ENCODE results near the gene SAMHD1.
"Not testable (repeated sequence)": the region's sequence is repeated elsewhere in the genome, so short reads cannot be mapped to it uniquely, and the experiment has no call there.

SAMHD1 gene

DNA sequence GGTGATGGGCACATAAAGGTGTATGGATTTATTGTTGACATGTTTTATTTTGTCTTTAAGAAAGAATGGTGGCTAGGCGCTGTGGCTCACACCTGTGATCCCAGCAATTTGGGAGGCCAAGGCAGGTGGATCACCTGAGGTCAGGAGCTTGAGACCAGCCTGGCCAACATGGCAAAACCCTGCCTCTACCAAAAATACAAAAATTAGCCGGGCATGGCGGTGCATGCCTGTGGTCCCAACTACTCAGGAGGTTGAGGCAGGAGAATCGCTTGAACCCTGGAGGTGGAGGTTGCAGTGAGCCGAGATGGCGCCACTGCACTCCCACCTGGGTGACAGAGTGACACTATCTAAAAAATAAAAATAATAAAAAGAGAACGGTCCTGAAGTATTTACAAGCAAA lies 45.4 kb downstream of the SAMHD1 start:
- not testable (repeated sequence) for DNase-seq

DNA sequence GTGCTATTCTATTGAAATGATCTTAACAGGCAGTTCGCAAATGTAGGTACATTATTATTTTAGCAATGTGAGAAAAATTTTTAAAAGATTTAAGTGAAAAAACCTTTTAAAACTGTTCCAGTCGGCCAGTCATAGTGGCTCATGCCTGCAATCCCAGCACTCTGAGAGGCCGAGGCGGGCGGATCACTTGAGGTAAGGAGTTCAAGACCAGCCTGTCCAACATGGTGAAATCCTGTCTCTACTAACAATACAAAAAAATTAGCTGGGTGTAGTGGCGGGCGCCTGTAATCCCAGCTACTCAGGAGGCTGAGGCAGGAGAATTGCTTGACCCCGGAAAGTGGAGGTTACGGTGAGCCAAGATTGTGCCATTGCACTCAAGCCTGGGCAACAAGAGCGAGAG lies 45.9 kb downstream of the SAMHD1 start:
- not testable (repeated sequence) for DNase-seq

DNA sequence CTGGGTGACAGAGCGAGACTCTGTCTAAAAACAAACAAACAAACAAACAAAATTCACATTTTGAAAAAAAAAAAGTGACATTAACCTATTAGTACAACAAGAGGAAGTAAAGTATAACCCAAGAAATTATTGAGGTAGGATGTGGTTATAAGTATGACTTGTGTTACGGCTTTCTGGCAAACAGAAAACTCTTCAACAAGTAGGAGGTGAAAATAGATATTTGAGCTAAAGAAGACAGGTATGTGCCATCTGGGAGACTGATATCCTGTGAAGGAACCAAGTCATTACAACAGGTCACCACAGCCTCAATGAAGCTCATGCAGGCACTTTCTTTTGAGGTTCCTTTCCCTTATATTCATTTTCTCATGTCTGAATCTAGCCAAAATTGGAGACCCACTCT lies 46.8 kb downstream of the SAMHD1 start:
- DNase-seq: no peak

DNA sequence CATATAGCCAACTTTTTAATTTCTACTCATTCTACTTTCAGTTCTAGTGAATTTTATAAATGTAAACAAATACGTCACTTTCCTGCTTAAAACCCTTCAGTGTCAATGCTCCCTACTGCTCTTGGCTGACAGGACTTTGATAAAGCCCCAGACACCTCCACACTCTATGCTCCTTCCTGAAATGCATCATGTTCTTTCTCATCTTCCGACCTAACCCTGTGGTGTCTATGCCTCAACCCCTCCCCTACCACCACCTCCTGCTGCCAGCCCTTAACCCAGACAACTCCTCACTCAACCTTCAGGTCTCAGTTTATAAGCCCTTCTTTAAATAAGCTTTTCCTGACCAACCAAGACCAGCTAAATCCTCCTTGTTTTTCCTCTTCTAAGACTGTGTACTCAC lies 56.5 kb downstream of the SAMHD1 start:
- DNase-seq: no peak

DNA sequence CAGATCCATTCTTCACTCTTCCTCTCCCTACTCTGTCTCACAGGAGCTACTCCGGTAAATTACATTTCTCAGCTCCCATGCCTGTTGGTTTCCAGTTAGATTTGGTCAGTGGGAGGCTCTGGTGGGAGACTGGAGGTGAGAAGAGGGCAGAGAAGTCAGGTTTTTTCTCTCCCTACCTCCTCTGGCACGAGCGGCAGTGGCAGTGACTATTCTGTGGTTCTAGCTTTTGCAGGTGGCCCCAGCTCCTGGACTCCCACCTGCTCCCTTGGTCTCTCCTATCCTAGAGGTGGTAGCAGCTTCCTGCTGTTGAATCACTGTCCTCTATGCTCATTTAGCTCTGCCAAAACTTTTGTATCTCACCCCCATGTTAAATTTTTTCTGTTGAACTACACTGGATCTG lies 57.7 kb downstream of the SAMHD1 start:
- DNase-seq: no peak

DNA sequence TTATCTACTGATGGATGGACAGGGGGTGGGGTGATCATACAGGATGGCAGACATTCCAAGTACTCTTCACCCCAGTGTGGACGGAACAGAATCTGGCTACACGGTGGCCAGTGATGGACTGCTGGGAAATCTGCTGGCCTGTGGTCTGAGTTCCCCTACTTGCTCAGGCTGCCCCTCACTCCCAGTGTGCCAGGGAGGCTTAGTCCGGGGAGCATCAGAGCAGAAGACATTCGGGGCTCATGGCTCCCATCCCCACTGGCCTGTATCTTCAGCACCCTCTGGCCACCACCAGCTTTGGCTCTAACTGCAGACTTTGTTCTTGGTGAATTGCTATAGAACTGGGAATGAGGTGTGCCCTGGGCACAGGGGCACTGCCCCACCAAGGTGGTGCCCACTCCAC lies 60.3 kb downstream of the SAMHD1 start:
- no peak for DNase-seq

DNA sequence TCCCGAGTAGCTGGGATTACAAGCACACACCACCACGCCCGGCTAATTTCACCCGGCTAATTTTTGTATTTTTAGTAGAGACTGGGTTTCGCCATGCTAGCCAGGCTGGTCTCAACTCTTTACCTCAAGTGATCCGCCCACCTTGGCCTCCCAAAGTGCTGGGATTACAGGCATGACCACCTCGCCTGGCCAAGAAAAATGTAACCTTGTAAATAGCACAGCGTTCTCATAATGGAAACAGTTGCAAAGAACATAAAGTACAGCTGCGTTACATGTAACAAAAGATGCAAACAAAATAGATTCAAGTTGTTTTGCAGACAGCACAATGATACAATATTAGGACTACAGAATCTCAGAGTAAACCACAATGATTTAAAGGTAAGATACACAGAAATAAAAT lies 60.9 kb downstream of the SAMHD1 start:
- no peak for DNase-seq

DNA sequence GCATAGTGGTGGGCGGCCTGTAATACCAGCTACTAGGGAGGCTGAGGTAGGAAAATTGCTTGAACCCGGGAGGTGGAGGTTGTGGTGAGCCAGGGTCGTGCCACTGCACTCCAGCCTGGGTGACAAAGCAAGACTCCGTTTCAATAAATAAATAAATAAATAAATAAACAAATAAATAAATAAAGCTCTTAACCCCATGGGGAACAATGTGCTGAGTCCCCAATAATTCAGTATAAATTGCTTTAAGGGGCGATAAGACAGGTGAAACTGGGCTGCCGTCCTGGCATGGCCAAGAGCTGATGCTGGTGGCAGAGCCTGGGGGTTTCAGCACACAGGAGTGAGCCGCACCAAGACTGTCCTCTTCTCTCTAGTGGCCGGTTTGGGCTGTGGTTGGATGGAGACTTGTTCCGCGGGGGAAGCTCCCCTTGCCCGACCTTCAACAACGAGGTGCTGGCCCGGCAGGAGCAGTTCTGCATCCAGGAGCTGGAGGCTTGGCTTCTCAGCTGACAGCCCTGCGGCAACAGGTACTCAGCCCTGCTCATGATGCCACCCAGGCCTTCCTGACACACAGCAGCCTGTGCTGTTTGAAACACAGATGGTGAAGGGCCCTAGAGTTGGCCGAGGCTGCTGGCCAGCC lies 62.5 kb downstream of the SAMHD1 start:
- DNase-seq: no peak

DNA sequence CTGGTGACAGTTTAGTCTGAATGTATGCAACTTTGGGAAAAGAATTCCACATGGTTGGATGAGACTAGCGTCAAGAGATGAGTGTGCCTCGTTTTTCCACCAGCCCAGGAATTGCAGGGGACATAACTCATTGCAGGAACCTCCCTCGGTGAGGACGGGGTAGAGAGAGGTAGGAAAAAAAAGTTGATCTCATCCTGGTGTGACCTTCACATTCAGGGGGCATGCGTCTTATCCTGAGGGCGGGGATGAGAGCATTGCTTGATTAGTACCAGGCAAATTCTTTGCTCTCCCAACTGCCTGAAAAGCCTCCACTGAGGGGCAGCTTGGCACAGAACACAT lies 63.8 kb downstream of the SAMHD1 start:
- DNase-seq: no peak

DNA sequence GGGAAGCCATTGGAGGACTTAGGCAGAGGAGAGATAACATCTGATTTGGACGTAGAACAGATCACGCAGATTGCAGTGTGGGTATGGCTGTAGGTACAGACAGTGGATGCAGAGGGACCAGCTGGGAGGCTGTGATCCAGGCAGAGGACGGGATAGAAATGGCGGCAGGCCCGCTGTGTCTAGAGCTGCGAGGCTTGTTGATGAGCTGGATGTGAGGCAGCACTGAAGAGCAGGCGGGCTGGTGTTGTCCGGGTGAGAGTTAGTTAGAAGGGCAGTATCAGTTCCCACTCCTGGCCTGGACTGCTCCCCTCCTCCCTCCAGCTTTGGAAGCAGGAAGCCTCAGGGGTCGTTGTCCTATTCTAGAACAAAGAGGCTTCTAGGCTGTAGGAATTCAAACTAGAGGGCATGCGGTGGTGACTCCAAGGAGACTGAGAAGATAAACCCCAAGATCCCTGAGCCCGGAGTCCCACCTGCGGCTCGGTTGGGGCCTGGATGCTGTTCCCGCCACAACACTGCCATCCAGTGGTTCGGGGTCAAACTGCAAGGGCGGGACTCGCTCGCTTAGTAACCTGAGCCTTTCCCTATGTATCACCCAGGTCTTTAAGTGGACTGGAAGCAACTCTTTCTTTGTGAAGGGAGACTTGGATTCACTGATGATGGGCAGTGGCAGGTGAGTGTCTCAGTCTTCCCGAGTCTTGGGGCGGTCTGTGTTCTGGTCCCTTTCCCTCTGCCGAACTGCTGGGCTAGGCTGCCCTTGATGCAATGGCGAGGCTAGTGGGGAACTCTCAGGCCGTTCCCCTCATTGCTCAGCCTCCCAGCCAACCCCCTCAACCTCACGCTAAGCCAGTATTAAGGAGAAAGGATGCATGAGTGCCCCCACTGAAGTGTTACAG lies 64.4 kb downstream of the SAMHD1 start:
- peak; percentile 96 for DNase-seq

DNA sequence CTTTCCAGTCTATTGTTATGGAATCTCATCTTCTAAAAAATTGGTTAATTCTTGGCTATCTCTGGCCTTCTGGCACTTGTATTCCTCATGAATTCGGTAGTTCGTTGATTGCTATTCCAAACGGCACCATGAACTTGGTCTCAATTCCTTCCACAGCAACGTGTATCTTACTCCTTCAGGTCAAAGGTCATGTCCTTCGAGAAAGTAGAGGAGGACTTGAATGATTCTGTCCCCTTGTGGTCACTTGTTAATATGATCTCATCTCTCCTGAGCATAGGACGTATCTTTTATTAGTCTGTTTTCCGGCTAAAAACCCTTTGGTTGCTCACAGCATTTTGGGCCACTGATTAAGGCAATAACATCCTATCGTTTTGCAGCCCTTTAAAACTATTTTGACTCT lies 66.2 kb downstream of the SAMHD1 start:
- no peak for DNase-seq

DNA sequence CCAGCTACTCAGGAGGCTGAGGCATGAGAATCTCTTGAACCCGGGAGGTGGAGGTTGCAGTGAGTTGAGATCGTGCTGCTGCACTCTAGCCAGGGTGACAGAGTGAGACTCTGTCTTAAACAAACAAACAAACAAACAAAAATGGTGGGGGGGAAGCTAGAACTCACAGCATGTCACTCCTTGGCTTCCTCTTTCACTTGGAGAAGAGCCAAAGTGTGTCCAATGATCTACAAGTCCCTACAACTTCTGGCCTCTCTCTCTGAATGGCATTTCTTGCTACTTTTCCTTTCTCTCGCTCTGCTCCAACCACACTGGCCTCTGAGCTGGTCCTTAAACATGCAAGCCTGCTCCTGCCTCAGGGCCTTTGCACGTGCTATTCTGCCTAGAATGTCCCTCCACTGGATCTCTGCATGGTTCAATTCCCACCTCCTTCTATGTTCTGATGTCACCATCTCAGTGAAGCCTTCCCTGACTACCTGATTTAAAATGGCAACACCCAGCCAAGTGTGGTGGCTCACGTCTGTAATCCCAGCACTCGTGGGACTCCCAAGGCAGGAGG lies 67.5 kb downstream of the SAMHD1 start:
- no peak for DNase-seq

DNA sequence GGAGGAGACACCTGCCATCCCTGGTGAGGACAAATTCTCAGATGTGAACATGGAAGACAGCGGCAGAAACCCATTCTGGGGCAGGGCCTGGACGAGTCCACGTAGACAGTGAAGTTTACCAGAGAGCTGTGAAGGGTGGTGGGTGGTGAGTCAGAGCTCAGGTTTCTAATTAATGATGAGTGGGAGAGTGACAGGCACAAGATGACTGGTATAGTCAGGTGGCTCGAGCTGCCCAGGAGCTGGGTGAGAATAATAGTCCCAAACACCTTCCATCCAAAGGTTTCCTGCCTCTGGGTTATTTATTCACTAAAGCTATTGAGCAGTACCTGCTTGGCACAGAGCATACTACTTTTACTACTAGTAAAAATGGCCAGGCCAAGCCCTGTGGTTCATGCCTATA lies 69.6 kb downstream of the SAMHD1 start:
- DNase-seq: no peak

DNA sequence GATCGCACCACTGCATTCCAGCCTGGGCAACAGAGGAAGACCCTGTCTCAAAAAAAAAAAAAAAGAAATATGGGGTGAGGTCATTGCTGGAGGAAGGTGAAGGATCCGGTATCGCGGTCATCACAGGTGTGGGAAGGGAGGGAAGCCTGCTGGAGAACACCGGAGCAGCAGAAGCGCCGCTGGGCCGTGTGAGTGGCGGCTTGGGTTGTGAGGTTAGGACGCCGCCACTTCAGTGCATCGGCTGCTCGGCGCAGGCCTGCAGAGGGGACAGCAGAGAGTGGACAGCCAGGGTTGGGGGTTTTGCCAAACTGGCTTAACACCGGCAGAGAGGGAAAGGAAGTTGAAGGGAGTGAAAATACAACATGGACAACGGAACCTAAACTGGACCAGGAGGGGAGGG lies 70.2 kb downstream of the SAMHD1 start:
- DNase-seq: no peak

DNA sequence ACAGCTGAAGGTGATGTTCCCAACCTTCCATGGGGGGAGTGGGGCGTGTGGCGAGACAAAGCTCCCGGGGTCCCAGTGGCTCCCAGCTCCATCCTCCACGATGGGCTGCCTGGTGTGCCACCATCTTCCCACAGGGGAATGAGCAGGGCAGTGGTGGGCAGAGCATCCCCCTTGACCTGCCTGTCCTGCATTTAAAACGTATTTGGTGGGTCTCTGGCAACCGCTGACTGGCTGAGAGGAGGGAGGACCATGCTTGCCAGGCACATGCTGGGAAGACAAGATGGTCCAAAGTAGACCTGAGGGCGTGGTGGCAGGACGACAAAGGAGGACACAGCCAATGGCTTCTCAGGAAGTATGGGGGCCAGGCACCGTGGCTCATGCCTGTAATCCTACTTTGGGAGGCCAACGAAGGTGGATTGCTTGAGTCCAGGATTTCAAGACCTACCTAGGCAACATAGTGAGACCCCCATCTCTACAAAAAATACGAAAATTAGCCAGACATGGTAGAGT lies 70.7 kb downstream of the SAMHD1 start:
- DNase-seq: no peak

DNA sequence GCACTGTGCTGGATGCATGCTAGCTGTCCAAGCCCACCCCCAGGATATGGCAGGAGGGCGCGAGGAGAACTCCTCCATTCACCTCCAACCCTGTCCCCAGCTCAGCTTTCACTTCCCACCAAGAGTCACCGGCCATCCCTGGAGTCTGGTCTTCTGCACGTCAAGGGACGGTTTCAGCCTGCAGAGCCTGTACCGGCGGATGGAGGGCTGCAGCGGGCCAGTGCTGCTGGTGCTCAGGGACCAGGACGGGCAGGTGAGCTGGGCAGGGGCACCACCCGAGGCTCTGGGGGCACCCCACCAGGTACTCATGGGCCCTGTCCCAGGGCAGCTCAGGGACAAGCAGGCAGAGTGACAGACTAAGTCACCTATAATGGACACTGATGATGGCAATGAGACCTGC lies 72.6 kb downstream of the SAMHD1 start:
- DNase-seq: no peak

DNA sequence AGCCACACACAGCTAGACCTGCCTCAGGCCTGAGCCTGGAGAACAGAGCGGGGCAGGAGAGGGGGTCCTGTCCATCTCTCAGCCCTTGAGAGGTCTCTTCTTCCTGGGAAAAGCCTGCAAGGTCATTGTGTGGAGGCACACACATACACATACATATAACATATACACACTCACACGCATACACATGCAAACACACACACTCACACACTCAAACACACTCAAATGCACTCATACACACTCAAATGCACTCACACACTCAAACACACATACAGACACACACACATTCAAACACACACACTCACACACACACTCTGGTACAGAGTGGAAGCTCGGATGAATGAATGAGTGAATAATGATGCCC lies 75.1 kb downstream of the SAMHD1 start:
- no peak for DNase-seq

DNA sequence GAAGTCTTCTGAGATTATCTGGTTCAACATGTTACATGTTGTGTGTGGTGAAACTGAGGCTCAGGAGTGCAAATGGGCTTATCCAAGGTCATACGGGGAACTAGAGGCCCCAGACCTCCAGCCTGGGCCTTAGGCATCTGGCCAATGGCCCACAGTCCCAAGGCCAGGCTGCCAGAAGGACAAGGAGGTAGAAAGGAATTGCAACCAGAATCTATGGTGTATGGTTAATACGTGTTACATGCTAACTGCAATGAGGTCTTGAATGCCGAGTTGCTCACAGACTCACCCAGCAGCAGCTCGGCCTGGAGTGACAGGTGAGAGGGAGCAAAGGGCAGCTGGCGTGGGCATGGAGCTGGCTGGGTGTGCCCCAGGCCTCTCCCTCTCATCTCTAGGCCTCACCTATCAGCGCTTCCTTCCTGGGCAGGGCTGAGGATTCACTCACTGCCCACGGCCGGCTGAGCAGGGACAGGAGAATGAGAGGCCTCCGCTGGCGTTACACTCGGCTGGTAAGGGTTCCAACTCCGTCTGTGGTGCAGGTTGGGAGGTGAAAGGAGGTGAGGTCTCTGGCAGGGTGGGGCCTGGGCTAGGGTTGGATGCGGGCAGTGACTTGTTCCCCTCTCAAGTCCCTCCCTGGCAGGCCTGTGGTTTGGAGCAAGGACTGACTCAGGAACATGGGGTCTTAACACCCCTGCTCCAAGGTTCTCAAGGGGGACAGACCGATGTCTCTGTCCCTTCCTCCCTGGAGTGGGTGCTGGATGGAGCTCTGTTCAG lies 75.6 kb downstream of the SAMHD1 start, which contains the start of gene TLDC2:
Gene TLDC2, plus strand, starts transcription at position 437 of the 771 bp plus-strand sequence. Its CDS starts 37 bp downstream, at position 474.
- DNase-seq: no peak

DNA sequence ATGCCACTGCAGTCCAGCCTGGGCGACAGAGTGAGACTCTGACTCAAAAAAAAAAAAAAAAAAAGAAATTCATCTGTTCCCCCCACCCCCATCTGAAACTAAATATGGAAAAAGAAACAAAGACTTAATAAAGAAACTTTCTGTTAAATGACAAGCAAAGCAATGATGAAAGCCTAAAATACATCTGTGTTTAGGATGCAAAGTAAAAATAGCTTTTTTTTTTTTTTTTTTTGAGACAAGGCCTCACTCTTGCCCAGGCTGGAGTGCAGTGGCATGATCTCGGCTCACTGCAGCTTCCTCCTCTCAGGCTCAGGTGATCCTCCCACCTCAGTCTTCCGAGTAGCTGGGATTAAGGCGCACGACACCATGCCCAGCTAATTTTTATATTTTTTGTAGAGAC lies 76.4 kb downstream of the SAMHD1 start:
- DNase-seq: not testable (repeated sequence)

DNA sequence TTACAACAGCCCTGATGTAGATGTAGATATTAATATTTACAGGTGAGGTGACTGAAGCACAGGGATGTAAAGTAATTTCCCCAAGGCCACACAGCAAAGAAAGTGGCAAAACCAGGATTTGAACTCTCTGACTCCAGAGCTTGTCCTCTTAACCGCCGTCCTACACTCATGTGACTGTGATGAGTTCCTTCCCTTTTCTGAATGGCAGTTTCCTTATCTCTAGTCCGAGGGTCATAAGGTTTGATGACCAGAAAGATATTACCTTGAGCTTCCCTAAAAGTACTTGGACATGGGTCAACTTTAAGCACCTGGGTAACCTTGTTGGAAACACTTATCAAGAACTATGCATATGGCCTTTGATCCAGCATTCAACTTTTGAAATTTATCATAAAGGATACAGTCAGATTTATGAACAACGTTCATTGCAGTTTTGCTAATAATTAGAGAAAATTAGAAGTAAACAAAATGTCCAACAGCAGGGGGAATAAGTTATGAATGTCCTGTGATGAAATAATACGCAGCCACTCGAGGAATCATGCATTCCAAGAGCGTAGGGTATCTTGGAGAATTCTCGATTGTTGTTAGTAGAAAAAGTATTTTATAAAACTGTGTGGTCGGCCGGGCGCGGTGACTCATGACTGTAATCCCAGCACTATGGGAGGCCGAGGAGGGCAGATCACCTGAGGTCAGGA lies 77.9 kb downstream of the SAMHD1 start:
- DNase-seq: no peak

DNA sequence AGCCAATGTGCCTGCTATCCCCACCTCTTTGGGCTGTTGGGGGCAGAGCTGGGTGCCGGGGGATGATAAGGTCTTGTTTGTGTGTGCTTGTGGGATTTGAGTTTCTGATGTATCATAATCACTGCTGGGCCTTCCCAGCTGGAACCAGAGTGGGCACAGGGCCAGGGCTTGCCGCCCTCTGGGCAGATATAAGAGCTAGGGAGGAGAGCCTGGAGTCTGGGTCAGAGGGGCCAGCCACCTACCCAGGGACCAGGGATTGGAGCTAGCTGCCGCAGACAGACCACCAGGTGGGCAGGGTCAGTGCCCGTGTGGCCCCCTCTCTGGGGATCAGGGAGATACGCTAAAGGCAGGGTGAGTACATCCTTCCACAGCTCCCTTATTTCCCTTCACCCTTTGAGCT lies 78.7 kb downstream of the SAMHD1 start:
- no peak for DNase-seq

Data from retina (tissue), 1 donor.